K562 (cell line): Measurements from ENCODE around the gene STK17A. TPM values are rescaled to one million over a fixed set of nuclear protein-coding genes. Genes with fewer than 3 reads are reported as not detected.

Experiments used
- ASH1L ChIP-seq: fragments of 450-650 bp; IDR thresholded peaks from 2 replicates; pipeline ENCODE4 v1.6.1; 2018; ENCODE audit warnings: borderline replicate concordance, mild to moderate bottlenecking, low read depth; ENCODE audit not compliant: partially characterized antibody
- ETV5 ChIP-seq: sonication (generic); formaldehyde crosslinking; IDR thresholded peaks from 2 replicates; pipeline ENCODE4 v1.4.0; 2020; ENCODE audit warnings: low read depth, mild to moderate bottlenecking, missing genetic modification reagents
- EWSR1 ChIP-seq: fragments of 450-650 bp; IDR thresholded peaks from 2 replicates; pipeline ENCODE4 v1.6.1; 2018; ENCODE audit warnings: borderline replicate concordance, mild to moderate bottlenecking, low read depth, moderate library complexity; ENCODE audit not compliant: partially characterized antibody
- FOXK2 ChIP-seq, 2 experiments: fragments of 450-650 bp; IDR thresholded peaks in 1 of 2; conservative IDR thresholded peaks in 1 of 2; 2 replicates each; pipeline ENCODE4 v1.6.1; 2016; ENCODE audit warnings: low read depth in 2 of 2, mild to moderate bottlenecking in 1 of 2
- GABPB2 ChIP-seq: fragments of 250-450 bp; sonication (Bioruptor Pico); conservative IDR thresholded peaks from 2 replicates; pipeline ENCODE4 v1.5.1; 2021; ENCODE audit warnings: mild to moderate bottlenecking
- HNRNPH1 ChIP-seq: fragments of 200-400 bp; formaldehyde crosslinking; optimal IDR thresholded peaks from 2 replicates; pipeline ENCODE3; 2017; ENCODE audit warnings: low read depth, mild to moderate bottlenecking, low read length, moderate library complexity
- IRF2 ChIP-seq: sonication (generic); formaldehyde crosslinking; IDR thresholded peaks from 2 replicates; pipeline ENCODE4 v1.8.1; 2022; ENCODE audit warnings: mild to moderate bottlenecking, missing genetic modification reagents
- MEIS2 ChIP-seq: fragments of 450-650 bp; IDR thresholded peaks from 2 replicates; pipeline ENCODE4 v1.6.1; 2014; ENCODE audit warnings: mild to moderate bottlenecking; ENCODE audit not compliant: partially characterized antibody
- PURB ChIP-seq: sonication (generic); formaldehyde crosslinking; IDR thresholded peaks from 2 replicates; pipeline ENCODE4 v1.9.0; 2021; ENCODE audit warnings: low read depth, mild to moderate bottlenecking, missing genetic modification reagents
- RBFOX2 ChIP-seq: fragments of 200-400 bp; formaldehyde crosslinking; IDR thresholded peaks from 2 replicates; pipeline ENCODE4 v1.6.1; 2017; ENCODE audit warnings: low read depth, mild to moderate bottlenecking, low read length, moderate library complexity
- RFX7 ChIP-seq: fragments of 250-450 bp; sonication (Bioruptor Pico); IDR thresholded peaks from 2 replicates; pipeline ENCODE4 v1.5.1; 2021; ENCODE audit warnings: mild to moderate bottlenecking
- SMAD1 ChIP-seq: fragments of 150-350 bp; IDR thresholded peaks from 2 replicates; pipeline ENCODE4 v1.6.1; 2014; ENCODE audit warnings: low read length, low read depth; ENCODE audit not compliant: partially characterized antibody
- SPI1 ChIP-seq: IDR thresholded peaks from 2 replicates; pipeline ENCODE4 v1.6.1; 2011; ENCODE audit warnings: low read depth, low read length, control low read depth, borderline replicate concordance
- SRSF3 ChIP-seq: fragments of 200-400 bp; formaldehyde crosslinking; IDR thresholded peaks from 2 replicates; pipeline ENCODE4 v1.6.1; 2016; ENCODE audit warnings: mild to moderate bottlenecking, low read length, moderate library complexity; ENCODE audit not compliant: insufficient read depth
- YY1 ChIP-seq, 3 experiments: IDR thresholded peaks; 2 replicates each; pipeline ENCODE4 v1.6.1; 2011; ENCODE audit warnings: low read length in 2 of 3, mild to moderate bottlenecking in 2 of 3, moderate library complexity in 2 of 3, borderline replicate concordance in 1 of 3, control low read depth in 1 of 3, low read depth in 1 of 3; ENCODE audit not compliant: insufficient read depth in 3 of 3, insufficient replicate concordance in 2 of 3, control insufficient read depth in 1 of 3, insufficient read length in 1 of 3; ENCODE audit errors: extremely low read depth in 1 of 3
- ZEB2 ChIP-seq: fragments of 450-650 bp; IDR thresholded peaks from 2 replicates; pipeline ENCODE4 v1.6.1; 2016
- ZHX1 ChIP-seq: fragments of 150-350 bp; conservative IDR thresholded peaks from 2 replicates; pipeline ENCODE4 v1.6.1; 2014; ENCODE audit warnings: low read length
- ZNF146 ChIP-seq: IDR thresholded peaks from one replicate; pipeline ENCODE4 v1.6.1; 2018; ENCODE audit warnings: missing compliant biosample characterization; ENCODE audit not compliant: unreplicated experiment
- ZNF263 ChIP-seq: sonication (generic); formaldehyde crosslinking; IDR thresholded peaks from 2 replicates; pipeline ENCODE4 v1.8.0; 2022; ENCODE audit warnings: mild to moderate bottlenecking, missing genetic modification reagents, borderline replicate concordance
- ZNF316 ChIP-seq: fragments of 450-650 bp; IDR thresholded peaks from 2 replicates; pipeline ENCODE4 v1.6.1; 2016
- polyA plus RNA-seq, 8 experiments: library from polyadenylated mRNA; depleted of rRNA in 4 of 8; stranded (reverse) in 5 of 8; unstranded in 3 of 8; fragments of >200 nt; fragmentation: Nextera tagmentation in 2 of 8; fragmentation: Illumina TruSeq in 1 of 8; extraction: Ambion mirVana in 2 of 8; extraction: Trizol in 1 of 8; gene quantifications; 2 replicates each; pipeline versions ENCODE4 v1.2.1 to v1.2.3, GENCODE V29; 2011 to 2014; ENCODE audit warnings: inconsistent platforms in 1 of 8, missing spikeins in 1 of 8
- total RNA-seq, 7 experiments: library from RNA; depleted of rRNA in 6 of 7; stranded (reverse); fragments of >200 nt in 6 of 7; fragmentation: Illumina TruSeq in 2 of 7; extraction: Trizol in 2 of 7; gene quantifications; 2 replicates each; pipeline versions ENCODE4 v1.2.1 to v1.2.3, GENCODE V29; 2011 to 2021; ENCODE audit warnings: low replicate concordance in 1 of 7
- TF ChIP-seq, protein P1 (sequence below): sonication (generic); formaldehyde crosslinking; IDR thresholded peaks from 2 replicates; pipeline ENCODE4 v1.8.0; 2023; ENCODE audit warnings: mild to moderate bottlenecking, missing genetic modification reagents

STK17A gene
- total and polyA plus RNA-seq, 9 of the 15 experiments (the other 6 are each of a cell fraction or from before 2014, with no cell fraction given) = 3.4 to 16.3 (median 13.2) TPM

DNA sequence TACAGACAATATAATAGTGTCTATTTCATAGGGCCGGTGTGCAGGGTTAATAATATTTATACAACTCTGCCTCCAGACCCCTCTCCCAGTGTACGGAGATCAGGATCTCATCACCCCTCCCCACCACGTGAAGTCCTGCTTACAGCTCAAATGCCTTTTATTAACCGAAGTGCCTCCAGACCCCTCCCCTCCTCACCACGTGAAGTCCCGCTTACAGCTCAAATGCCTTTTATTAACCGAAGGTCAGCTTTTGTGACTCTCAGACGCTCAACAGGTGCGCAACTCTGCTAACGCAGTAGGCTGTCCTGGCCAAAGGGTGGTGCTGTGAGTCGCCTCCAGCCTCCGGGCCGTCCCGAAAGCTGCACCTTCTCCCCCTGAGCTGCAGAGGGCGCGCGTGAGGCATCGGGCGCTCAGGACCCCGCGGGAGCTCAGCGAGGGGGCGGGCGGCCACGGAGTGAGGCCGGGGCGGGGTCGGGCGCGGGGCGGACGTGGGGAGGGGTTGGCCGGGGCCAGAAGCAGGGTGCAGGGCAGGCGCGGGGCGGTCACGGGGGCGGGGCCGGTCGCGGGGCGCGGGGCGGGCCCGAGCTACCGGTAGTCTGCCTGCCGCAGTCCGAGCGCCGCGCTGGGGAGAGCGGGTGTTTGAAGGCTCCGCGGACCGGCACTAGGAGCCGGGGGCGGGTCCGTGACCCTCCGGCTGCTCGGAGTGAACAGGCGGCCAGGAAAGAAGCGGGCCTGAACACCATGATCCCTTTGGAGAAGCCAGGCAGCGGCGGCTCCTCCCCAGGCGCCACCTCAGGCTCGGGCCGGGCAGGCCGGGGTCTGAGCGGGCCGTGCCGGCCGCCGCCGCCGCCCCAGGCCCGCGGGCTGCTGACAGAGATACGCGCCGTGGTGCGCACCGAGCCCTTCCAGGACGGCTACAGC, at the start of gene STK17A (continued):
- TF ChIP-seq, protein P1, sequence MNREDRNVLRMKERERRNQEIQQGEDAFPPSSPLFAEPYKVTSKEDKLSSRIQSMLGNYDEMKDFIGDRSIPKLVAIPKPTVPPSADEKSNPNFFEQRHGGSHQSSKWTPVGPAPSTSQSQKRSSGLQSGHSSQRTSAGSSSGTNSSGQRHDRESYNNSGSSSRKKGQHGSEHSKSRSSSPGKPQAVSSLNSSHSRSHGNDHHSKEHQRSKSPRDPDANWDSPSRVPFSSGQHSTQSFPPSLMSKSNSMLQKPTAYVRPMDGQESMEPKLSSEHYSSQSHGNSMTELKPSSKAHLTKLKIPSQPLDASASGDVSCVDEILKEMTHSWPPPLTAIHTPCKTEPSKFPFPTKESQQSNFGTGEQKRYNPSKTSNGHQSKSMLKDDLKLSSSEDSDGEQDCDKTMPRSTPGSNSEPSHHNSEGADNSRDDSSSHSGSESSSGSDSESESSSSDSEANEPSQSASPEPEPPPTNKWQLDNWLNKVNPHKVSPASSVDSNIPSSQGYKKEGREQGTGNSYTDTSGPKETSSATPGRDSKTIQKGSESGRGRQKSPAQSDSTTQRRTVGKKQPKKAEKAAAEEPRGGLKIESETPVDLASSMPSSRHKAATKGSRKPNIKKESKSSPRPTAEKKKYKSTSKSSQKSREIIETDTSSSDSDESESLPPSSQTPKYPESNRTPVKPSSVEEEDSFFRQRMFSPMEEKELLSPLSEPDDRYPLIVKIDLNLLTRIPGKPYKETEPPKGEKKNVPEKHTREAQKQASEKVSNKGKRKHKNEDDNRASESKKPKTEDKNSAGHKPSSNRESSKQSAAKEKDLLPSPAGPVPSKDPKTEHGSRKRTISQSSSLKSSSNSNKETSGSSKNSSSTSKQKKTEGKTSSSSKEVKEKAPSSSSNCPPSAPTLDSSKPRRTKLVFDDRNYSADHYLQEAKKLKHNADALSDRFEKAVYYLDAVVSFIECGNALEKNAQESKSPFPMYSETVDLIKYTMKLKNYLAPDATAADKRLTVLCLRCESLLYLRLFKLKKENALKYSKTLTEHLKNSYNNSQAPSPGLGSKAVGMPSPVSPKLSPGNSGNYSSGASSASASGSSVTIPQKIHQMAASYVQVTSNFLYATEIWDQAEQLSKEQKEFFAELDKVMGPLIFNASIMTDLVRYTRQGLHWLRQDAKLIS (CRISPR knock-in tag) = no peak
- TF ChIP-seq HNRNPH1 (no peak), ZEB2 (peak; percentile 62; the same call in 1 of the 2 replicates), GABPB2 (CRISPR knock-in tag) (no peak), YY1 (IDR thresholded peaks at IDR 0.05; ENCODE audit: borderline replicate concordance in 1 of 3, control insufficient read depth in 1 of 3, extremely low read depth in 1 of 3, insufficient read depth in 3 of 3, insufficient read length in 1 of 3, insufficient replicate concordance in 2 of 3, low read depth in 1 of 3, low read length in 2 of 3) (peak in 1 of 3 experiments; percentile 37), FOXK2 (conservative IDR thresholded peaks at IDR 0.05 in 1 of 2, IDR thresholded peaks at IDR 0.05 in 1 of 2; ENCODE audit: low read depth in 2 of 2) (no peak), ETV5 (no peak), MEIS2 (no peak), ASH1L (no peak), RBFOX2 (peak; percentile 90), ZHX1 (no peak), EWSR1 (no peak), ZNF146 (CRISPR knock-in tag) (no peak), SPI1 (no peak), ZNF263 (CRISPR knock-in tag) (no peak), RFX7 (CRISPR knock-in tag) (no peak), SRSF3 (no peak), IRF2 (CRISPR knock-in tag) (no peak), PURB (no peak), SMAD1 (no peak), ZNF316 (no peak)
